RWPE2 (cell line): ENCODE measurements around the gene TXLNG.
A peak's percentile ranks its signal among the peaks of the same experiment; 100 is the strongest.
"Not testable (repeated sequence)": the region's sequence is repeated elsewhere in the genome, so short reads cannot be mapped to it uniquely, and the experiment has no call there.

Experiments used
- ATAC-seq: fragments of 200-7000 bp; cut with Tn5 transposase; 3 replicates; pipeline ENCODE4 v1.9.1; 2021; ENCODE audit warnings: low read depth
- DNase-seq: peaks from one replicate; pipeline ENCODE4 v3.0.0-alpha.2; 2020; ENCODE audit warnings: low spot score
- H3K27ac ChIP-seq: fragments of 450-650 bp; 2 replicates; pipeline ENCODE4 v1.5.1; 2017; ENCODE audit warnings: mild to moderate bottlenecking; ENCODE audit not compliant: poor library complexity, severe bottlenecking
- H3K27me3 ChIP-seq: fragments of 250-450 bp; sonication (Bioruptor Pico); 2 replicates; pipeline ENCODE4 v1.5.1; 2021; ENCODE audit warnings: mild to moderate bottlenecking, moderate library complexity; ENCODE audit not compliant: insufficient read depth, poor library complexity, severe bottlenecking
- H3K36me3 ChIP-seq: fragments of 250-450 bp; sonication (Bioruptor Pico); 2 replicates; pipeline ENCODE4 v1.5.1; 2020; ENCODE audit warnings: low read depth, mild to moderate bottlenecking, moderate library complexity
- H3K4me1 ChIP-seq: fragments of 250-450 bp; sonication (Bioruptor Pico); 2 replicates; pipeline ENCODE4 v1.5.1; 2021; ENCODE audit warnings: mild to moderate bottlenecking, moderate library complexity; ENCODE audit not compliant: insufficient read depth, poor library complexity, severe bottlenecking
- H3K4me3 ChIP-seq: fragments of 250-450 bp; sonication (Bioruptor Pico); 2 replicates; pipeline ENCODE4 v1.5.1; 2021; ENCODE audit warnings: mild to moderate bottlenecking, moderate library complexity; ENCODE audit not compliant: severe bottlenecking
- H3K9me3 ChIP-seq: fragments of 250-450 bp; sonication (Bioruptor Pico); 2 replicates; pipeline ENCODE4 v1.5.1; 2021; ENCODE audit warnings: mild to moderate bottlenecking, moderate library complexity; ENCODE audit not compliant: severe bottlenecking
- CTCF ChIP-seq: fragments of 450-650 bp; IDR thresholded peaks from one replicate; pipeline ENCODE4 v1.5.1; 2017; ENCODE audit warnings: mild to moderate bottlenecking, moderate library complexity; ENCODE audit not compliant: poor library complexity, severe bottlenecking

TXLNG gene

GRCh38 chrX:16851827-16852226 lies 65.6 kb downstream of the TXLNG start:
- no peak for ATAC-seq
- no peak overlapping the region for H3K27ac ChIP-seq
- no peaks in the 10 kb centered on the region for H3K9me3 ChIP-seq
- H3K27me3 ChIP-seq, result no peaks in the 10 kb centered on the region
- DNase-seq, result no peak
- H3K4me1 ChIP-seq, result no peaks in the 10 kb centered on the region
- TF ChIP-seq CTCF, result no peak
- peaks cover 62% of the 10 kb centered on the region for H3K36me3 ChIP-seq
- no peak overlapping the region for H3K4me3 ChIP-seq

GRCh38 chrX:16852617-16853179 lies 66.4 kb downstream of the TXLNG start:
- no peaks in the 10 kb centered on the region for H3K9me3 ChIP-seq
- TF ChIP-seq CTCF, result no peak
- DNase-seq (no peak), ATAC-seq (no peak)
- H3K4me1 ChIP-seq, result no peaks in the 10 kb centered on the region
- no peak overlapping the region for H3K4me3 ChIP-seq
- no peak overlapping the region for H3K27ac ChIP-seq
- H3K36me3 ChIP-seq, result peaks cover 69% of the 10 kb centered on the region
- no peaks in the 10 kb centered on the region for H3K27me3 ChIP-seq

GRCh38 chrX:16853537-16853936 lies 67.3 kb downstream of the TXLNG start:
- Histone ChIP-seq H3K27me3 (no peaks in the 10 kb centered on the region), H3K27ac (no peak overlapping the region), H3K4me3 (no peak overlapping the region), H3K4me1 (no peaks in the 10 kb centered on the region), H3K36me3 (peaks cover 70% of the 10 kb centered on the region), H3K9me3 (no peaks in the 10 kb centered on the region)
- DNase-seq (no peak), ATAC-seq (no peak)
- no peak for TF ChIP-seq CTCF

GRCh38 chrX:16855363-16856075 lies 69.3 kb downstream of the TXLNG start:
- no peak for ATAC-seq

GRCh38 chrX:16856076-16856404 lies 69.8 kb downstream of the TXLNG start:
- ATAC-seq, result peak; percentile 67
- H3K36me3 ChIP-seq, result peaks cover 63% of the 10 kb centered on the region
- DNase-seq, result not testable (repeated sequence)

More at GRCh38 chrX:16855363-16856075, 69.3 kb downstream of the TXLNG start:
- no peak for TF ChIP-seq CTCF
- no peak overlapping the region for H3K27ac ChIP-seq
- H3K4me1 ChIP-seq, result no peaks in the 10 kb centered on the region
- no peak overlapping the region for H3K4me3 ChIP-seq
- no peaks in the 10 kb centered on the region for H3K9me3 ChIP-seq
- no peaks in the 10 kb centered on the region for H3K27me3 ChIP-seq
- no peak for DNase-seq
- H3K36me3 ChIP-seq, result peaks cover 63% of the 10 kb centered on the region

More at GRCh38 chrX:16856076-16856404, 69.8 kb downstream of the TXLNG start:
- not testable (repeated sequence) for H3K9me3 ChIP-seq, H3K27me3 ChIP-seq, H3K4me1 ChIP-seq, H3K4me3 ChIP-seq, H3K27ac ChIP-seq
